ENCODE results near the gene GLYATL3. TPM values are rescaled to one million over a fixed set of nuclear protein-coding genes. Genes with fewer than 3 reads are reported as not detected.

The GLYATL3 gene
- total and polyA plus RNA-seq, 10 of the 15 experiments (the other 5 are each of a cell fraction or from before 2014, with no cell fraction given): not detected

DNA sequence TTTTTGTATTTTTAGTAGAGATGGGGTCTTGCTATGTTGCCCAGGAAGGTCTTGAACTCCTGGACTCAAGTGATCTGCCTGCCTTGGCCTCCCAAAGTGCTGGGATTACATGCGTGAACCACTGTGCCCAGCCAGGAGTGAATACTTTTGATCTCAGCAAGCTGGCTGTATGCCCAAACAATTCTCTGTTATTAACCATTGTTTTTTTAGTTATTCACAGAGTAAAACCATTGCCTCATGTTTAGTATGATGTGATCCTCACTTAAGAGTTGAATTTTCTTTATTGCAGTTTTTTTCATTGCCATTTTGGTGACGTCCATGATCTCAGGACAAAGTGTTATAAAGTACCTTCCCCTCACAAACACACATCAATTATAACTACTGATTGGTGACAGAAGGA lies 65.5 kb downstream of the GLYATL3 start:
- H3K4me1 ChIP-seq (ENCODE audit: control insufficient read depth, insufficient read depth, low read length): no peaks in the 10 kb centered on the region
- CTCF ChIA-PET: interaction anchor here (0.9 to 1.2 kb wide), 3 partner anchors 11 to 17 kb away, joined by 3 read pairs; partner anchors contain the start of gene C6orf141

More for the DNA sequence above, 65.5 kb downstream of the GLYATL3 start:
- ATAC-seq (no peak), FAIRE-seq (no peak), DNase-seq (ENCODE audit: low read depth, low spot score) (no peak)
- Histone ChIP-seq H3K27me3 (replicated peaks in 1 of 2; ENCODE audit: control insufficient read depth in 2 of 2, insufficient read depth in 2 of 2, low read length in 1 of 2) (no peaks in the 10 kb centered on the region), H4K20me1 (ENCODE audit: control insufficient read depth, insufficient read depth) (no peaks in the 10 kb centered on the region), H3K4me2 (ENCODE audit: control insufficient read depth, insufficient read depth) (no peak overlapping the region), H3K9ac (ENCODE audit: control insufficient read depth, insufficient read depth, low read length) (no peak overlapping the region), H3K36me3 (ENCODE audit: control insufficient read depth in 2 of 2, insufficient read depth in 2 of 2, low read length in 1 of 2) (no peaks in the 10 kb centered on the region), H2AFZ (ENCODE audit: control insufficient read depth, low read depth, low read length) (no peak overlapping the region), H3K4me3 (no peak overlapping the region), H3K79me2 (ENCODE audit: control insufficient read depth, insufficient read depth, low read length) (no peaks in the 10 kb centered on the region), H3K9me3 (replicated peaks; ENCODE audit: control insufficient read depth, insufficient read depth, low read length) (no peaks in the 10 kb centered on the region), H3K27ac (ENCODE audit: control insufficient read depth, insufficient read depth) (no peak overlapping the region)
- BruUV-seq (replicated peaks): no TSS peak
- RAD21 ChIA-PET (ENCODE audit: unreplicated experiment): no interaction called here
- SMC1A ChIA-PET (ENCODE audit: uncharacterized antibody, unreplicated experiment): interaction anchor here (2.0 kb wide), 1 partner anchor 23 kb away, joined by 4 read pairs; no protein-coding TSS in a partner anchor
- WGBS (ENCODE audit: insufficient coverage, insufficient replicate concordance, low lambda C conversion rate, missing lambda C conversion rate): 25% methylated on average over 2 of the region's 2 CpGs
- TF ChIP-seq CBX3 (IDR thresholded peaks at IDR 0.05; ENCODE audit: borderline replicate concordance, low read depth): no peak
- TF ChIP-seq TCF3 (IDR thresholded peaks at IDR 0.05; ENCODE audit: borderline replicate concordance, insufficient read depth, low read depth, low read length): no peak
- no peak for TF ChIP-seq SIN3A (IDR thresholded peaks at IDR 0.05; ENCODE audit: low read depth, low read length)
- no peak for TF ChIP-seq PAX5 (IDR thresholded peaks at IDR 0.05; ENCODE audit: borderline replicate concordance, low read depth, low read length)
- TF ChIP-seq POLR2A (IDR thresholded peaks at IDR 0.05; ENCODE audit: low read depth, low read length): no peak
- no peak for TF ChIP-seq JUNB (IDR thresholded peaks at IDR 0.05)
- TF ChIP-seq, protein P1, sequence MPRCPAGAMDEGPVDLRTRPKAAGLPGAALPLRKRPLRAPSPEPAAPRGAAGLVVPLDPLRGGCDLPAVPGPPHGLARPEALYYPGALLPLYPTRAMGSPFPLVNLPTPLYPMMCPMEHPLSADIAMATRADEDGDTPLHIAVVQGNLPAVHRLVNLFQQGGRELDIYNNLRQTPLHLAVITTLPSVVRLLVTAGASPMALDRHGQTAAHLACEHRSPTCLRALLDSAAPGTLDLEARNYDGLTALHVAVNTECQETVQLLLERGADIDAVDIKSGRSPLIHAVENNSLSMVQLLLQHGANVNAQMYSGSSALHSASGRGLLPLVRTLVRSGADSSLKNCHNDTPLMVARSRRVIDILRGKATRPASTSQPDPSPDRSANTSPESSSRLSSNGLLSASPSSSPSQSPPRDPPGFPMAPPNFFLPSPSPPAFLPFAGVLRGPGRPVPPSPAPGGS (IDR thresholded peaks at IDR 0.05; ENCODE audit: borderline replicate concordance, insufficient read depth, low read depth, low read length, poor library complexity, severe bottlenecking): no peak
- TF ChIP-seq RAD21 (IDR thresholded peaks at IDR 0.05; ENCODE audit: insufficient read depth, low read depth, low read length): no peak
- TF ChIP-seq POU2F2 (IDR thresholded peaks at IDR 0.05; ENCODE audit: borderline replicate concordance, low read depth, low read length): no peak
- TF ChIP-seq SUZ12 (IDR thresholded peaks at IDR 0.05; ENCODE audit: unreplicated experiment): no peak
- TF ChIP-seq, protein P2, sequence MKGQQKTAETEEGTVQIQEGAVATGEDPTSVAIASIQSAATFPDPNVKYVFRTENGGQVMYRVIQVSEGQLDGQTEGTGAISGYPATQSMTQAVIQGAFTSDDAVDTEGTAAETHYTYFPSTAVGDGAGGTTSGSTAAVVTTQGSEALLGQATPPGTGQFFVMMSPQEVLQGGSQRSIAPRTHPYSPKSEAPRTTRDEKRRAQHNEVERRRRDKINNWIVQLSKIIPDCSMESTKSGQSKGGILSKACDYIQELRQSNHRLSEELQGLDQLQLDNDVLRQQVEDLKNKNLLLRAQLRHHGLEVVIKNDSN (IDR thresholded peaks at IDR 0.05; ENCODE audit: borderline replicate concordance, extremely low read length, insufficient read depth, low read depth, low read length): no peak
- TF ChIP-seq, protein P3, sequence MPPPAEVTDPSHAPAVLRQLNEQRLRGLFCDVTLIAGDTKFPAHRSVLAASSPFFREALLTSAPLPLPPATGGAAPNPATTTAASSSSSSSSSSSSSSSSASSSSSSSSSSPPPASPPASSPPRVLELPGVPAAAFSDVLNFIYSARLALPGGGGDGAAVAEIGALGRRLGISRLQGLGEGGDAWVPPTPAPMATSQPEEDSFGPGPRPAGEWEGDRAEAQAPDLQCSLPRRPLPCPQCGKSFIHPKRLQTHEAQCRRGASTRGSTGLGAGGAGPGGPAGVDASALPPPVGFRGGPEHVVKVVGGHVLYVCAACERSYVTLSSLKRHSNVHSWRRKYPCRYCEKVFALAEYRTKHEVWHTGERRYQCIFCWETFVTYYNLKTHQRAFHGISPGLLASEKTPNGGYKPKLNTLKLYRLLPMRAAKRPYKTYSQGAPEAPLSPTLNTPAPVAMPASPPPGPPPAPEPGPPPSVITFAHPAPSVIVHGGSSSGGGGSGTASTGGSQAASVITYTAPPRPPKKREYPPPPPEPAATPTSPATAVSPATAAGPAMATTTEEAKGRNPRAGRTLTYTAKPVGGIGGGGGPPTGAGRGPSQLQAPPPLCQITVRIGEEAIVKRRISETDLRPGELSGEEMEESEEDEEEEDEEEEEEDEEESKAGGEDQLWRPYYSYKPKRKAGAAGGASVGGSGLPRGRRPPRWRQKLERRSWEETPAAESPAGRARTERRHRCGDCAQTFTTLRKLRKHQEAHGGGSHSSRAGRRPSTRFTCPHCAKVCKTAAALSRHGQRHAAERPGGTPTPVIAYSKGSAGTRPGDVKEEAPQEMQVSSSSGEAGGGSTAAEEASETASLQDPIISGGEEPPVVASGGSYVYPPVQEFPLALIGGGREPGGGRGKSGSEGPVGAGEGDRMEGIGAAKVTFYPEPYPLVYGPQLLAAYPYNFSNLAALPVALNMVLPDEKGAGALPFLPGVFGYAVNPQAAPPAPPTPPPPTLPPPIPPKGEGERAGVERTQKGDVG (CRISPR knock-in tag; IDR thresholded peaks at IDR 0.05): no peak
- TF ChIP-seq SRF (IDR thresholded peaks at IDR 0.05; ENCODE audit: low read depth in 2 of 2, low read length in 2 of 2): no peak
- no peak for TF ChIP-seq TCF12 (IDR thresholded peaks at IDR 0.05; ENCODE audit: low read depth, low read length)
- no peak for TF ChIP-seq BMI1 (IDR thresholded peaks at IDR 0.05; ENCODE audit: borderline replicate concordance)
- no peak for TF ChIP-seq ASH2L (IDR thresholded peaks at IDR 0.05; ENCODE audit: borderline replicate concordance, low read depth)
- TF ChIP-seq, protein P4, sequence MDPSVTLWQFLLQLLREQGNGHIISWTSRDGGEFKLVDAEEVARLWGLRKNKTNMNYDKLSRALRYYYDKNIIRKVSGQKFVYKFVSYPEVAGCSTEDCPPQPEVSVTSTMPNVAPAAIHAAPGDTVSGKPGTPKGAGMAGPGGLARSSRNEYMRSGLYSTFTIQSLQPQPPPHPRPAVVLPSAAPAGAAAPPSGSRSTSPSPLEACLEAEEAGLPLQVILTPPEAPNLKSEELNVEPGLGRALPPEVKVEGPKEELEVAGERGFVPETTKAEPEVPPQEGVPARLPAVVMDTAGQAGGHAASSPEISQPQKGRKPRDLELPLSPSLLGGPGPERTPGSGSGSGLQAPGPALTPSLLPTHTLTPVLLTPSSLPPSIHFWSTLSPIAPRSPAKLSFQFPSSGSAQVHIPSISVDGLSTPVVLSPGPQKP (IDR thresholded peaks at IDR 0.05; ENCODE audit: low read depth, low read length): no peak
- intact Hi-C loops (cut with micrococcal nuclease; ENCODE audit: unreplicated experiment) (no loop called here), in situ Hi-C loops (cut with MboI) (no loop called here)
- POLR2A ChIA-PET: no interaction called here
